Heart left ventricle (tissue), 13 donors: ENCODE results near the gene DYSF.

Experiments used
- CTCF ChIP-seq, 12 donors: fragments of 200-600 bp; sonication (generic) in 4 of 12; IDR thresholded peaks; one replicate each; pipeline versions ENCODE4 v1.5.0 to v1.8.0; 2018 to 2022; ENCODE audit warnings: antibody characterized with exemption in 12 of 12, mild to moderate bottlenecking in 5 of 12
- POLR2A ChIP-seq, 2 donors: fragments of 450-650 bp; IDR thresholded peaks; one replicate each; pipeline ENCODE4 v1.6.1; 2017; ENCODE audit warnings: antibody characterized with exemption in 2 of 2, mild to moderate bottlenecking in 2 of 2, moderate library complexity in 2 of 2
- donor health status: ischemic (EF 13 %, LVEDD 7.1; RV severe dilation, severe dysfunction).
- donor health status: DM: no; HTN: yes; CAD: no.
- donor health status: DM: no; HTN: no; CAD: no.
- donor health status: ischemic (EF 25% LVEDD 6.9; RV normal size, moderate dysfunction).
- donor health status: ischemic (EF 25% LVEDD 5.7; RV mildly dilated, moderate dysfunction).
- donor health status: ischemic (EF 35%, LVEDD 5.7; RV mildly dilated, moderate dysfunction).
- donor health status: nonischemic (EF 11% LVEDD 7.7; RV severe dilation, severe dysfunction).
- donor health status: DM: yes; HTN: yes; CAD: no.
- donor health status: PGD.
- donor health status: ischemic (EF 29% LVEDD 5.4; RV normal size, mild dysfunction).
- donor health status: nonischemic (EF 23%, LVEDD 6.1; RV moderate dilation, normal function).

GRCh38 chr2:71566372-71566771 is 113.0 kb downstream of the DYSF start:
- no peak for TF ChIP-seq CTCF (IDR thresholded peaks at IDR 0.05)
- TF ChIP-seq POLR2A (IDR thresholded peaks at IDR 0.05), result no peak
